A549 (cell line): ENCODE results near the gene GAS2L2.

Source experiments
- CEBPB ChIP-seq, 2 experiments: fragments of >200 bp in 1 of 2; sonication (Bioruptor Twin) in 1 of 2; formaldehyde crosslinking in 1 of 2; IDR thresholded peaks; 2 replicates each; pipeline ENCODE4 v1.6.1; 2012 to 2016
- CHD4 ChIP-seq: fragments of 200-600 bp; sonication (generic); IDR thresholded peaks from 2 replicates; pipeline ENCODE4 v1.6.1; 2016; ENCODE audit warnings: antibody characterized with exemption, mild to moderate bottlenecking, borderline replicate concordance
- ESRRA ChIP-seq: fragments of 150-350 bp; IDR thresholded peaks from 2 replicates; pipeline ENCODE4 v1.6.1; 2014; ENCODE audit warnings: mild to moderate bottlenecking, low read length, borderline replicate concordance
- POLR2A ChIP-seq: IDR thresholded peaks from 2 replicates; pipeline ENCODE4 v1.6.1; 2012; ENCODE audit warnings: mild to moderate bottlenecking, low read length
- RAD21 ChIP-seq, 2 experiments: fragments of >200 bp in 1 of 2; sonication (Bioruptor Twin) in 1 of 2; formaldehyde crosslinking in 1 of 2; IDR thresholded peaks in 1 of 2; conservative IDR thresholded peaks in 1 of 2; 2 replicates in 1 of 2; 3 replicates in 1 of 2; pipeline ENCODE4 v1.6.1; 2012 to 2018; ENCODE audit warnings: inconsistent platforms in 1 of 2
- RFX5 ChIP-seq: fragments of 450-650 bp; IDR thresholded peaks from 2 replicates; pipeline ENCODE4 v1.7.1; 2014; ENCODE audit warnings: antibody characterized with exemption, mild to moderate bottlenecking, moderate library complexity
- SMC3 ChIP-seq: fragments of >200 bp; sonication (Bioruptor Twin); formaldehyde crosslinking; IDR thresholded peaks from 3 replicates; pipeline ENCODE4 v1.6.1; 2018; ENCODE audit warnings: inconsistent platforms
- TF ChIP-seq, protein P1 (sequence below): IDR thresholded peaks from 2 replicates; pipeline ENCODE4 v1.6.1; 2012; ENCODE audit warnings: low read depth, borderline replicate concordance
- TF ChIP-seq, protein P2 (sequence below): fragments of >200 bp; sonication (Bioruptor Twin); formaldehyde crosslinking; IDR thresholded peaks from 3 replicates; pipeline ENCODE4 v1.5.1; 2016

DNA sequence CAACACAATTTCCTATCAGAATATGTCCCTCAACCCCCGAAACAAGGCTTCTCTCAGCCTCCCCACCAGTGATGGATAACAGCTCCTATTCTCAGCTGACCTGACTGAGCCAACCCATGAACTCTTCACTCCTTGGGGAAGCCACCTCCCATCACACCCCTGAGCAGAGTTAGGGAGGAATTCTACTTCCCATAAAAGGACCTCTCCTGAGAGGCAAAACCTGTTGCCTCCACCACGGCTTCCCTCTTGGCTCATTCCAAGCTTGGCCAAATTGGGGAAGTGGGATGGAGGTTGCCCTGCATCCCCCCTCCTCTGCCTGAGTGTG, 27.3 kb downstream of the GAS2L2 start:
- TF ChIP-seq, protein P1, sequence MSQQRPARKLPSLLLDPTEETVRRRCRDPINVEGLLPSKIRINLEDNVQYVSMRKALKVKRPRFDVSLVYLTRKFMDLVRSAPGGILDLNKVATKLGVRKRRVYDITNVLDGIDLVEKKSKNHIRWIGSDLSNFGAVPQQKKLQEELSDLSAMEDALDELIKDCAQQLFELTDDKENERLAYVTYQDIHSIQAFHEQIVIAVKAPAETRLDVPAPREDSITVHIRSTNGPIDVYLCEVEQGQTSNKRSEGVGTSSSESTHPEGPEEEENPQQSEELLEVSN: no peak
- TF ChIP-seq, protein P2, sequence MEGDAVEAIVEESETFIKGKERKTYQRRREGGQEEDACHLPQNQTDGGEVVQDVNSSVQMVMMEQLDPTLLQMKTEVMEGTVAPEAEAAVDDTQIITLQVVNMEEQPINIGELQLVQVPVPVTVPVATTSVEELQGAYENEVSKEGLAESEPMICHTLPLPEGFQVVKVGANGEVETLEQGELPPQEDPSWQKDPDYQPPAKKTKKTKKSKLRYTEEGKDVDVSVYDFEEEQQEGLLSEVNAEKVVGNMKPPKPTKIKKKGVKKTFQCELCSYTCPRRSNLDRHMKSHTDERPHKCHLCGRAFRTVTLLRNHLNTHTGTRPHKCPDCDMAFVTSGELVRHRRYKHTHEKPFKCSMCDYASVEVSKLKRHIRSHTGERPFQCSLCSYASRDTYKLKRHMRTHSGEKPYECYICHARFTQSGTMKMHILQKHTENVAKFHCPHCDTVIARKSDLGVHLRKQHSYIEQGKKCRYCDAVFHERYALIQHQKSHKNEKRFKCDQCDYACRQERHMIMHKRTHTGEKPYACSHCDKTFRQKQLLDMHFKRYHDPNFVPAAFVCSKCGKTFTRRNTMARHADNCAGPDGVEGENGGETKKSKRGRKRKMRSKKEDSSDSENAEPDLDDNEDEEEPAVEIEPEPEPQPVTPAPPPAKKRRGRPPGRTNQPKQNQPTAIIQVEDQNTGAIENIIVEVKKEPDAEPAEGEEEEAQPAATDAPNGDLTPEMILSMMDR: no peak
- TF ChIP-seq CHD4: no peak
- TF ChIP-seq ESRRA: no peak
- no peak for TF ChIP-seq RFX5
- no peak for TF ChIP-seq POLR2A
- TF ChIP-seq CEBPB (IDR thresholded peaks at IDR 0.05): no peak
- TF ChIP-seq SMC3: no peak
- TF ChIP-seq RAD21 (conservative IDR thresholded peaks at IDR 0.05 in 1 of 2, IDR thresholded peaks at IDR 0.05 in 1 of 2): no peak
